Subcutaneous adipose tissue (tissue), 4 donors: ENCODE results near the gene CX3CR1. TPM values are rescaled to one million over a fixed set of nuclear protein-coding genes. Genes with fewer than 3 reads are reported as not detected.

Source experiments
- CTCF ChIP-seq: fragments of 450-650 bp; IDR thresholded peaks from one replicate; pipeline ENCODE4 v1.5.1; 2016; ENCODE audit warnings: low read depth, mild to moderate bottlenecking, control low read depth, antibody characterized with exemption, moderate library complexity
- total RNA-seq, 4 donors: library from RNA; depleted of rRNA; stranded (reverse); fragments of >200 nt; gene quantifications; one replicate each; pipeline ENCODE4 v1.1.0, GENCODE V29; 2016

The CX3CR1 gene
- total RNA-seq, 4 donors from 2014 or later: 0.16 to 0.57 (median 0.20) TPM

GRCh38 chr3:39288300-39288808 is 8.5 kb upstream of the CX3CR1 start:
- no peak for TF ChIP-seq CTCF

- TF ChIP-seq CTCF: no peak
Observed at GRCh38 chr3:39287216-39288164, 7.7 kb upstream of the CX3CR1 start.

- TF ChIP-seq CTCF: no peak
Observed at GRCh38 chr3:39286771-39287170, 6.9 kb upstream of the CX3CR1 start.

GRCh38 chr3:39285332-39285731 is 5.5 kb upstream of the CX3CR1 start:
- no peak for TF ChIP-seq CTCF

GRCh38 chr3:39284457-39284881 is 4.6 kb upstream of the CX3CR1 start:
- no peak for TF ChIP-seq CTCF

GRCh38 chr3:39282057-39282456 is 2.2 kb upstream of the CX3CR1 start:
- TF ChIP-seq CTCF: no peak

GRCh38 chr3:39281533-39281932 is 1.7 kb upstream of the CX3CR1 start:
- no peak for TF ChIP-seq CTCF
